Measurements from ENCODE around the gene MPLKIP. TPM values are rescaled to one million over a fixed set of nuclear protein-coding genes. Genes with fewer than 3 reads are reported as not detected.
"Not testable (repeated sequence)": the region's sequence is repeated elsewhere in the genome, so short reads cannot be mapped to it uniquely, and the experiment has no call there.

The MPLKIP gene
- total and polyA plus RNA-seq, 2 of the 4 experiments (the other 2 are of a cell fraction): 12.7 to 28.9 TPM

- H3K23ac ChIP-seq (ENCODE audit: low read depth, low read length); H3K4ac ChIP-seq (ENCODE audit: low read depth, low read length); H3K4me2 ChIP-seq (ENCODE audit: low read depth, low read length); H3K36me3 ChIP-seq (ENCODE audit: control insufficient read depth, insufficient read depth, low read length); dilution Hi-C loops (cut with HindIII; ENCODE audit: low sequenced_read_pairs, unreplicated experiment); H2BK120ac ChIP-seq (ENCODE audit: low read depth, low read length); H3K18ac ChIP-seq (ENCODE audit: low read depth, low read length); H3K27ac ChIP-seq (ENCODE audit: insufficient read depth, low read length); H3K56ac ChIP-seq (ENCODE audit: extremely low read depth, insufficient read depth, low read length); intact Hi-C loops (cut with micrococcal nuclease); H3K9me1 ChIP-seq (ENCODE audit: insufficient read depth, low read length); H4K20me1 ChIP-seq (ENCODE audit: insufficient read depth, low read length); H3K9ac ChIP-seq (ENCODE audit: low read depth, low read length); POLR2A ChIA-PET (ENCODE audit: unreplicated experiment); H4K8ac ChIP-seq (ENCODE audit: low read depth in 2 of 2, low read length in 2 of 2); H3K9me3 ChIP-seq (ENCODE audit: control insufficient read depth, insufficient read depth, low read length); H2AK5ac ChIP-seq (ENCODE audit: low read depth, low read length); H2AK9ac ChIP-seq (replicated peaks; ENCODE audit: low read depth, low read length, poor library complexity); H3K4me3 ChIP-seq (ENCODE audit: insufficient read depth, low read depth, low read length); H3K27me3 ChIP-seq (ENCODE audit: control insufficient read depth, insufficient read depth, low read length); BruUV-seq (replicated peaks); H4K5ac ChIP-seq (ENCODE audit: low read depth, low read length); in situ Hi-C loops (cut with MboI; ENCODE audit: low sequenced_read_pairs); H2BK5ac ChIP-seq (ENCODE audit: low read depth, low read length, poor library complexity, severe bottlenecking); H4K91ac ChIP-seq (ENCODE audit: insufficient read depth, low read depth, low read length); H2AFZ ChIP-seq (replicated peaks; ENCODE audit: low read length, poor library complexity); H3K14ac ChIP-seq (replicated peaks; ENCODE audit: low read depth, low read length); ATAC-seq (ENCODE audit: low read depth); H2BK15ac ChIP-seq (ENCODE audit: low read depth, low read length); H3K4me1 ChIP-seq (ENCODE audit: control insufficient read depth, insufficient read depth, low read length); H2BK20ac ChIP-seq (ENCODE audit: low read depth, low read length): not testable (repeated sequence)
- peak; percentile 8 for DNase-seq
- peaks cover 3 to 37% of the 10 kb centered on the region in 2 experiments for H3K79me1 ChIP-seq (ENCODE audit: low read depth in 1 of 2, low read length in 2 of 2)
- CTCF ChIA-PET: interaction anchor here (0.6 to 1.0 kb wide), 2 partner anchors 9 to 19 kb away, joined by 3 to 8 read pairs; no protein-coding TSS in a partner anchor
- WGBS, 2 experiments (ENCODE audit: extremely low coverage in 2 of 2, insufficient read length in 1 of 2): no CpG with 5 or more reads among the region's 9 CpGs
These were observed 17.2 kb downstream of the MPLKIP start for GRCh38 chr7:40117199-40117598.

All from IMR-90 (cell line).